ENCODE measurements around the gene SYPL2.

The SYPL2 gene

GRCh38 chr1:109499661-109500536 lies 33.6 kb downstream of the SYPL2 start:
- no peak for DNase-seq (ENCODE audit: low spot score)
- TF ChIP-seq, protein P1, sequence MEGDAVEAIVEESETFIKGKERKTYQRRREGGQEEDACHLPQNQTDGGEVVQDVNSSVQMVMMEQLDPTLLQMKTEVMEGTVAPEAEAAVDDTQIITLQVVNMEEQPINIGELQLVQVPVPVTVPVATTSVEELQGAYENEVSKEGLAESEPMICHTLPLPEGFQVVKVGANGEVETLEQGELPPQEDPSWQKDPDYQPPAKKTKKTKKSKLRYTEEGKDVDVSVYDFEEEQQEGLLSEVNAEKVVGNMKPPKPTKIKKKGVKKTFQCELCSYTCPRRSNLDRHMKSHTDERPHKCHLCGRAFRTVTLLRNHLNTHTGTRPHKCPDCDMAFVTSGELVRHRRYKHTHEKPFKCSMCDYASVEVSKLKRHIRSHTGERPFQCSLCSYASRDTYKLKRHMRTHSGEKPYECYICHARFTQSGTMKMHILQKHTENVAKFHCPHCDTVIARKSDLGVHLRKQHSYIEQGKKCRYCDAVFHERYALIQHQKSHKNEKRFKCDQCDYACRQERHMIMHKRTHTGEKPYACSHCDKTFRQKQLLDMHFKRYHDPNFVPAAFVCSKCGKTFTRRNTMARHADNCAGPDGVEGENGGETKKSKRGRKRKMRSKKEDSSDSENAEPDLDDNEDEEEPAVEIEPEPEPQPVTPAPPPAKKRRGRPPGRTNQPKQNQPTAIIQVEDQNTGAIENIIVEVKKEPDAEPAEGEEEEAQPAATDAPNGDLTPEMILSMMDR (IDR thresholded peaks at IDR 0.05; ENCODE audit: borderline replicate concordance, control extremely low read depth, extremely low read depth, insufficient read depth, missing control alignments) = peak; percentile 28
- in situ Hi-C loops (cut with MboI; ENCODE audit: low sequenced_read_pairs, unreplicated experiment) = loop anchor here (5.0 kb wide), 1 partner anchor 32 kb away; no protein-coding TSS in a partner anchor

GRCh38 chr1:109500941-109501381 lies 34.6 kb downstream of the SYPL2 start:
- in situ Hi-C loops (cut with MboI; ENCODE audit: low sequenced_read_pairs, unreplicated experiment) = no loop called here
- no peak for DNase-seq (ENCODE audit: low spot score)
- TF ChIP-seq, protein P1 (IDR thresholded peaks at IDR 0.05; ENCODE audit: borderline replicate concordance, control extremely low read depth, extremely low read depth, insufficient read depth, missing control alignments) = no peak

DNA sequence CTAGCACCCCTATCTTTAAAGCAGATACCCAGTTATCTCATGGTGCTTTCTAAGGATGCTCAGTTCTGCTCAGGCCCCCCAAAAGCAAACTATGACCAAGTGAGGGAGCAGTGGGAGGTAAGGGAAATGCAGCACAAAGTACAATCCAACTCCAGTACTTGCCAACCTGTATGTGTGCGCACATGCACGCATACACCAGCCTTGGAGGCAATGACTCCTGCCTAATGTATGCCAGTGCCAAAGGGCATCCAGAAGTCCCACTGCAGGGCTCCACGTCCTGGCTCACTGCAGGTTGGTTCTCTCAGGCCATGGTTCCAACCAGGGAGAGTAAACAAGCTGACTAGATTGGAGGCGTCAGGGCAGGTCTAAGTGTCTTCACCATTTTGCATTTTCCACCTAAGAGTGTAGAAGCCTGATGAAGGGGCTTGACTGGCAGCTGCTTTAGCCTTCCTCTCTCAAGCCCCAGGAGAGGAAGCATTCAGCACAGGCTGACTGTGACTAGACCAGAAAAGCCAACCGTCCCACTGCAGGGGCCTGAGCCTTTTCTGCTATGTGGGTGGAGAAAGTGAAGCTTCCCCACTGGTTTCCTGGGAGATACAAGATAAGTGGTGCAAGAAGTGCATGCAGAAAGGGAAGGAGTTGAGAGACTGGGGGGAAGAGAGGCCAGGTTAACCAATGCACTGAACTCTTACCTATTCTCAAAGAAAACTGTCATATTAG lies 35.5 kb downstream of the SYPL2 start:
- in situ Hi-C loops (cut with MboI; ENCODE audit: low sequenced_read_pairs, unreplicated experiment) = no loop called here
- no peak for DNase-seq (ENCODE audit: low spot score)
- TF ChIP-seq, protein P1 (IDR thresholded peaks at IDR 0.05; ENCODE audit: borderline replicate concordance, control extremely low read depth, extremely low read depth, insufficient read depth, missing control alignments) = no peak

DNA sequence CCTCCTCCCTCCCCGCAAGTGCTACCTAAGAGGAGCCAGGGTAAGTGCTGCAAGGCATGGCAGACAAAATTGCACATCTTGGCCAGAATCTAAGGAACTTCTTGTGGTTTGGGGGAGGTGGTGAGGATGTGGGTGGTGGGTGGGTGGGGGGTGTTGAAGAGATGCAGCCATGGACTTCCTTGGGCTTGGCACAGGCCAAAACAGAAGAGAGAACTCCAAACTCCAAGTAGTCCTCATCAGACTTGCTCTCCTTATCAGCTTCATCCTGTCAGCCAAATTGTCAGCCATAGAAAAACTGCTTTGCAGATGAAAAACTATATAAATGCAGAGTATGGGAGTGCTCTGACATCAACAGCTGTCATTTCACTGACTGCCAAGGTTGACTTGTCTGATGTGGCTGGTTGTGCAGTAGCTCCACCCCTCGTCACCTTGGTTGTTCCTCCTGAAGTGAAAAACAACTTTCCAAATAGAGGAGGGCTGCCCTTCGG lies 36.1 kb downstream of the SYPL2 start:
- TF ChIP-seq, protein P1 (IDR thresholded peaks at IDR 0.05; ENCODE audit: borderline replicate concordance, control extremely low read depth, extremely low read depth, insufficient read depth, missing control alignments) = no peak
- no peak for DNase-seq (ENCODE audit: low spot score)
- in situ Hi-C loops (cut with MboI; ENCODE audit: low sequenced_read_pairs, unreplicated experiment) = no loop called here

DNA sequence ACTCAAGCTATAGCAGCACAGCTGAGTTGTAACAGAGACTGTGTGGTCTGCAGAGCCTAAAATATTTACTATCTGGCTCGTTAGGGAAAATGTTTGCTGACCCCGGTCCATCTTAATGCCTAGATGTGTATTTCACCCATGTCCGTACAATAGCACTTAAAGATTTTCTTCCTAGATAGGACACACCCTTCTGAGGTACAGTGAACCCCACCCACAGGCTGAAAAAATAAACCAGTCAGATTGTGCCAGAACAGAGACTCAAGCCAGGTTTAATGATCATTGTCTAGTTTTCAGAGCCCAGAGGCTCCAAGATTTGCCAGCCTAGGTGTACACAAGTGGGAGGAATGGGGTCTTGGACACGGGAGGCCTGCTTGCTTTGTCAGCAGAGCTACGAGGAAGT lies 37.6 kb downstream of the SYPL2 start:
- no peak for DNase-seq (ENCODE audit: low spot score)
- TF ChIP-seq, protein P1 (IDR thresholded peaks at IDR 0.05; ENCODE audit: borderline replicate concordance, control extremely low read depth, extremely low read depth, insufficient read depth, missing control alignments) = no peak
- in situ Hi-C loops (cut with MboI; ENCODE audit: low sequenced_read_pairs, unreplicated experiment) = no loop called here

DNA sequence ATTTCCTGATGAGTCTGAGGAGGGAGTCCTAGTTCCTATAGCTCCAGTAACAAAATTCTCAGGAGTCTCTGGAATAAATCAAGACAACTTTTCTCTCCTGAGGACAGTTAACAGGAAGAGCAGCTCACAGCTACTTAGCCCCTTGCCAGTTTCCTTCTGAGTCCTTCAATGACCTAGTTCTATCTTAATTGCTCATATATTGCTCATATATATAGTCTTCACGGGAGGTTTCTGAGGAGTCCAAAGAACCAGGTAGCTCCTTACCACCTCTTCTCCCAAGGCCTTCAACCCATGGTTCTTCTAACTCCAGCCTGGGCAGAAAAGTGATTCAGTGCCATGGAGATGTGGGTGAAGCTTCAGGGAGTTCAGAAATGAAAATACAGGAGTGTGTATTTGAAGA lies 38.6 kb downstream of the SYPL2 start:
- in situ Hi-C loops (cut with MboI; ENCODE audit: low sequenced_read_pairs, unreplicated experiment) = no loop called here
- TF ChIP-seq, protein P1 (IDR thresholded peaks at IDR 0.05; ENCODE audit: borderline replicate concordance, control extremely low read depth, extremely low read depth, insufficient read depth, missing control alignments) = no peak

More for the DNA sequence above, 38.6 kb downstream of the SYPL2 start:
- no peak for DNase-seq (ENCODE audit: low spot score)
